Activated B cell treated with CpG ODN at 0.5 μM for 24 hours (primary cell): ENCODE data around the gene LINC00305. TPM values are rescaled to one million over a fixed set of nuclear protein-coding genes. Genes with fewer than 3 reads are reported as not detected.

ENCODE experiments used
- ATAC-seq: fragments of 200-7000 bp; cut with Tn5 transposase; one replicate; pipeline ENCODE4 v1.10.0; 2021; ENCODE audit warnings: low read depth, mild to moderate bottlenecking, moderate library complexity
- CTCF ChIA-PET: fragments of 350-600 bp; sonication (Branson Sonifier 250); formaldehyde crosslinking; loops from one replicate; lab custom pipeline; 2021; ENCODE audit warnings: antibody characterized with exemption; lab: Charles Lee
- POLR2A ChIA-PET: fragments of 350-600 bp; sonication (Branson Sonifier 250); formaldehyde crosslinking; loops from one replicate; lab custom pipeline; 2021; ENCODE audit warnings: antibody characterized with exemption; lab: Charles Lee
- DNase-seq: peaks from one replicate; pipeline ENCODE4 v3.0.0; 2022
- H3K27ac Mint-ChIP-seq: one replicate; pipeline ENCODE4 v1.8.0; 2020; ENCODE audit warnings: mixed read lengths
- H3K27me3 Mint-ChIP-seq: one replicate; pipeline ENCODE4 v1.8.0; 2021; ENCODE audit warnings: mixed read lengths
- H3K36me3 Mint-ChIP-seq: one replicate; pipeline ENCODE4 v1.8.0; 2021; ENCODE audit warnings: low read depth, mixed read lengths
- H3K4me1 Mint-ChIP-seq: one replicate; pipeline ENCODE4 v1.8.0; 2021; ENCODE audit warnings: mixed read lengths
- H3K4me3 Mint-ChIP-seq: one replicate; pipeline ENCODE4 v1.8.0; 2020; ENCODE audit warnings: mild to moderate bottlenecking, mixed read lengths
- H3K9me3 Mint-ChIP-seq: one replicate; pipeline ENCODE4 v1.8.0; 2020; ENCODE audit warnings: mixed read lengths
- CTCF ChIP-seq: fragments of 200-600 bp; IDR thresholded peaks from one replicate; pipeline ENCODE4 v1.8.0; 2022; ENCODE audit warnings: antibody characterized with exemption, mild to moderate bottlenecking
- intact Hi-C: fragments of 100-400 bp; cut with micrococcal nuclease; formaldehyde crosslinking; loops from one replicate; pipeline ENCODE4 v1.15.1; 2024
- total RNA-seq: library from RNA; stranded (reverse); gene quantifications from 2 replicates; pipeline ENCODE4 v1.2.3, GENCODE V29; 2022

The LINC00305 gene
- total RNA-seq, 1 donor from 2014 or later, result not detected

GRCh38 chr18:64167408-64167925 is 18.6 kb upstream of the LINC00305 start:
- no peak for ATAC-seq

GRCh38 chr18:64165906-64166305 is 17.0 kb upstream of the LINC00305 start:
- intact Hi-C loops, result no loop called here
- Mint-ChIP-seq H3K4me1 (no peaks in the 10 kb centered on the region), H3K9me3 (no peaks in the 10 kb centered on the region), H3K27me3 (no peaks in the 10 kb centered on the region), H3K27ac (no peak overlapping the region), H3K4me3 (no peak overlapping the region), H3K36me3 (no peaks in the 10 kb centered on the region)
- CTCF ChIA-PET, result no interaction called here
- POLR2A ChIA-PET, result no interaction called here
- DNase-seq (no peak), ATAC-seq (no peak)
- TF ChIP-seq CTCF, result no peak

More at GRCh38 chr18:64167408-64167925, 18.6 kb upstream of the LINC00305 start:
- Mint-ChIP-seq H3K36me3 (no peaks in the 10 kb centered on the region), H3K4me1 (no peaks in the 10 kb centered on the region), H3K9me3 (peaks cover 2% of the 10 kb centered on the region), H3K4me3 (no peak overlapping the region), H3K27ac (no peak overlapping the region), H3K27me3 (no peaks in the 10 kb centered on the region)
- no peak for DNase-seq
- CTCF ChIA-PET, result no interaction called here
- intact Hi-C loops, result no loop called here
- no peak for TF ChIP-seq CTCF
- POLR2A ChIA-PET, result no interaction called here

- intact Hi-C loops, result no loop called here
- CTCF ChIA-PET, result no interaction called here
- no peak for ATAC-seq
- no peaks in the 10 kb centered on the region for H3K36me3 Mint-ChIP-seq
- no peak overlapping the region for H3K4me3 Mint-ChIP-seq
- POLR2A ChIA-PET, result no interaction called here
- no peak for DNase-seq
- H3K4me1 Mint-ChIP-seq, result no peaks in the 10 kb centered on the region
- no peak overlapping the region for H3K27ac Mint-ChIP-seq
- H3K9me3 Mint-ChIP-seq, result no peaks in the 10 kb centered on the region
- no peaks in the 10 kb centered on the region for H3K27me3 Mint-ChIP-seq
- no peak for TF ChIP-seq CTCF
Measured at GRCh38 chr18:64164883-64165282, 16.0 kb upstream of the LINC00305 start.

- POLR2A ChIA-PET, result no interaction called here
- CTCF ChIA-PET, result no interaction called here
- no peaks in the 10 kb centered on the region for H3K27me3 Mint-ChIP-seq
- no peak overlapping the region for H3K27ac Mint-ChIP-seq
- no peak overlapping the region for H3K4me3 Mint-ChIP-seq
- H3K36me3 Mint-ChIP-seq, result no peaks in the 10 kb centered on the region
- H3K9me3 Mint-ChIP-seq, result no peaks in the 10 kb centered on the region
- DNase-seq (no peak), ATAC-seq (no peak)
- no peak for TF ChIP-seq CTCF
- H3K4me1 Mint-ChIP-seq, result no peaks in the 10 kb centered on the region
- intact Hi-C loops, result no loop called here
Measured at GRCh38 chr18:64149916-64150438, 1.1 kb upstream of the LINC00305 start.

- CTCF ChIA-PET, result no interaction called here
- POLR2A ChIA-PET, result no interaction called here
- Mint-ChIP-seq H3K4me3 (no peak overlapping the region), H3K4me1 (no peaks in the 10 kb centered on the region), H3K27ac (no peak overlapping the region), H3K36me3 (no peaks in the 10 kb centered on the region), H3K9me3 (no peaks in the 10 kb centered on the region), H3K27me3 (no peaks in the 10 kb centered on the region)
- no peak for TF ChIP-seq CTCF
- ATAC-seq (no peak), DNase-seq (no peak)
- intact Hi-C loops, result no loop called here
Measured at GRCh38 chr18:64142904-64143303, 6.0 kb downstream of the LINC00305 start.
